Ishikawa (cell line): ENCODE measurements around the gene DESI1.

Experiments
- CEBPB ChIP-seq: IDR thresholded peaks from 2 replicates; pipeline ENCODE4 v1.6.1; 2012
- CREB1 ChIP-seq: IDR thresholded peaks from 2 replicates; pipeline ENCODE4 v1.6.1; 2012; ENCODE audit warnings: low read depth
- EGR1 ChIP-seq: IDR thresholded peaks from 2 replicates; pipeline ENCODE4 v1.6.1; 2012
- EP300 ChIP-seq: IDR thresholded peaks from 2 replicates; pipeline ENCODE4 v1.6.1; 2012; ENCODE audit warnings: borderline replicate concordance
- FOXM1 ChIP-seq: IDR thresholded peaks from 2 replicates; pipeline ENCODE4 v1.6.1; 2012; ENCODE audit warnings: low read depth, borderline replicate concordance
- NFIC ChIP-seq: IDR thresholded peaks from 2 replicates; pipeline ENCODE4 v1.6.1; 2012
- RAD21 ChIP-seq: IDR thresholded peaks from 2 replicates; pipeline ENCODE4 v1.6.1; 2012; ENCODE audit warnings: low read depth
- TAF1 ChIP-seq: IDR thresholded peaks from 2 replicates; pipeline ENCODE4 v1.6.1; 2012; ENCODE audit warnings: low read depth, mild to moderate bottlenecking
- TCF12 ChIP-seq: IDR thresholded peaks from 2 replicates; pipeline ENCODE4 v1.6.1; 2012; ENCODE audit warnings: low read depth
- TEAD4 ChIP-seq: IDR thresholded peaks from 2 replicates; pipeline ENCODE4 v1.6.1; 2012
- YY1 ChIP-seq: IDR thresholded peaks from 2 replicates; pipeline ENCODE4 v1.6.1; 2012; ENCODE audit warnings: low read depth
- ZBTB7A ChIP-seq: IDR thresholded peaks from 2 replicates; pipeline ENCODE4 v1.6.1; 2012; ENCODE audit warnings: low read depth
- TF ChIP-seq, protein P1 (sequence below): IDR thresholded peaks from 2 replicates; pipeline ENCODE4 v1.6.1; 2012
- TF ChIP-seq, protein P2 (sequence below): IDR thresholded peaks from 2 replicates; pipeline ENCODE4 v1.6.1; 2012
- TF ChIP-seq, protein P3 (sequence below): IDR thresholded peaks from 2 replicates; pipeline ENCODE4 v1.6.1; 2012; ENCODE audit warnings: low read depth, mild to moderate bottlenecking

DESI1 gene

DNA sequence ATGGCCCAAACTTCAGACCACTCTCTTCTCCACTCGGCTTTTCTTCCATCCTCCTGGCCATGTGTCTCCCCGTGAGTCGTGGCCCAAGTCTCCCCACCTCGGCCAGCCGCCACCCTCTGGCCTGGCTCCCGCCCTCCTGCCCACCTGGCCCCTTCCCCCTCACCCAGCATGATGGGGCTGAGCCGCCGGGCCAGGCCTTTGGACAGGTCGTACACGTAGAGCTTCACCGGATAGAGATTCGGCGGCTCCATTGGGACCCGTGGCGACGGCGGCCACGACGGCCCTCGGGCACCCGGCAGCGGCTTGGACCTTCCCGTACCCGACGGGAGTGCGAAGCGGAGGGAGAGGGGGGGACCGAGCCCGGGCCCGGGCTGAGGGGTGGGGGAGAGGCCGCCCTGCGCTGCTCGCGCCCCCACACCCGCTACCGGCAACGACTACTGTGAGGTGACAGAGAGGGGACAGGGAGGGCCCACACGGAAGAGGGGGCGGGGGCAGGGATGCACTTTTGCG is at the start of gene DESI1:
TSS of gene DESI1 (minus strand) at position 455 of the 510 bp plus-strand sequence. CDS start at position 251, 204 bp downstream.
- TF ChIP-seq EP300 = no peak; the same call in 1 of the 2 replicates
- TF ChIP-seq, protein P1, sequence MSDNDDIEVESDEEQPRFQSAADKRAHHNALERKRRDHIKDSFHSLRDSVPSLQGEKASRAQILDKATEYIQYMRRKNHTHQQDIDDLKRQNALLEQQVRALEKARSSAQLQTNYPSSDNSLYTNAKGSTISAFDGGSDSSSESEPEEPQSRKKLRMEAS = peak; percentile 79
- TF ChIP-seq NFIC = no peak
- TF ChIP-seq RAD21 = no peak
- TF ChIP-seq FOXM1 = no peak
- no peak; the same call in 1 of the 2 replicates for TF ChIP-seq TEAD4
- TF ChIP-seq, protein P2, sequence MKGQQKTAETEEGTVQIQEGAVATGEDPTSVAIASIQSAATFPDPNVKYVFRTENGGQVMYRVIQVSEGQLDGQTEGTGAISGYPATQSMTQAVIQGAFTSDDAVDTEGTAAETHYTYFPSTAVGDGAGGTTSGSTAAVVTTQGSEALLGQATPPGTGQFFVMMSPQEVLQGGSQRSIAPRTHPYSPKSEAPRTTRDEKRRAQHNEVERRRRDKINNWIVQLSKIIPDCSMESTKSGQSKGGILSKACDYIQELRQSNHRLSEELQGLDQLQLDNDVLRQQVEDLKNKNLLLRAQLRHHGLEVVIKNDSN = no peak
- TF ChIP-seq ZBTB7A = peak; percentile 69; the same call in 1 of the 2 replicates
- TF ChIP-seq TAF1 = peak; percentile 94

DNA sequence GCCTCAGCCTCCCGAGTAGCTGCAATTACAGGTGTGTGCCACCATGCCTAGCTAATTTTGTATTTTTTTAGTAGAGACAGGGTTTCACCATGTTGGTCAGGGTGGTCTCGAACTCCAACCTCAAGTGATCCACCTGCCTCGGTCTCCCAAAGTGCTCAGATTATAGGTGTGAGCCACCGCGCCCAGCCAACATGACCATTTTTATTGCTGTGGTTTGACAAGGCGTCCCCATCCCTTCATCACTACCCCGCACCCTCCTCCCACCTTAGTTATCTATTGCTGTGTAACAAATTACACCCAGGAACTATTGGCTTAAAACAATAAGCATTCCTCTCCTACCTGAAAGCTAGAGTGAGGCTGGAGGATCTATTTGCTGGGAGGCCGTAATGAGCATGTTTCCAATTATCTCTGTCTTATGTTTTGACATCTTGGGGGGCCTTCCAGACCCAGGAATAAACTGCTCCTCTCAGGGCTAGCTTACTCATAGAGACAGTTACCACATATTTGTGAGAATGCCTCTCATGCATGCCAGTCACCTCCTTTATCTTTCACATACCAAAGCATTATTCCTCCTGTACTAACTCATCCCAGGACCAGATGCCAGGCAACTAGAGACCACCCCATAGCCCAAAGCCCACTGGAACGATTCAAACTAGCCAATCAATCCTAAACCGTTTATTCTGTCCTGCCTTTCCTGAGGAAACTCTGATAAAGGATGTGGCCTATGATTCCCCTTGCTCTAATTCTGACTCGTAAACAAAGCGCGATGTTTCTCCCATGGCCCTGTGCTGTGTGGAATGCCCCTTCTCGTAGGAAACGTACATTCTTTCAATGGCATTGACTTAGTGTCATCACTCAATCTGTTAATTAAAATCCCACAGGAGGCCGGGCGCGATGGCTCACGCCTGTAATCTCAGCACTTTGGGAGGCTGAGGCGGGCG is 48.4 kb upstream of the DESI1 start:
- TF ChIP-seq RAD21 (no peak), NFIC (no peak), FOXM1 (no peak), TAF1 (no peak), CREB1 (no peak), YY1 (no peak), EGR1 (no peak), ZBTB7A (no peak), CEBPB (no peak), TCF12 (no peak), EP300 (no peak)
- TF ChIP-seq, protein P3, sequence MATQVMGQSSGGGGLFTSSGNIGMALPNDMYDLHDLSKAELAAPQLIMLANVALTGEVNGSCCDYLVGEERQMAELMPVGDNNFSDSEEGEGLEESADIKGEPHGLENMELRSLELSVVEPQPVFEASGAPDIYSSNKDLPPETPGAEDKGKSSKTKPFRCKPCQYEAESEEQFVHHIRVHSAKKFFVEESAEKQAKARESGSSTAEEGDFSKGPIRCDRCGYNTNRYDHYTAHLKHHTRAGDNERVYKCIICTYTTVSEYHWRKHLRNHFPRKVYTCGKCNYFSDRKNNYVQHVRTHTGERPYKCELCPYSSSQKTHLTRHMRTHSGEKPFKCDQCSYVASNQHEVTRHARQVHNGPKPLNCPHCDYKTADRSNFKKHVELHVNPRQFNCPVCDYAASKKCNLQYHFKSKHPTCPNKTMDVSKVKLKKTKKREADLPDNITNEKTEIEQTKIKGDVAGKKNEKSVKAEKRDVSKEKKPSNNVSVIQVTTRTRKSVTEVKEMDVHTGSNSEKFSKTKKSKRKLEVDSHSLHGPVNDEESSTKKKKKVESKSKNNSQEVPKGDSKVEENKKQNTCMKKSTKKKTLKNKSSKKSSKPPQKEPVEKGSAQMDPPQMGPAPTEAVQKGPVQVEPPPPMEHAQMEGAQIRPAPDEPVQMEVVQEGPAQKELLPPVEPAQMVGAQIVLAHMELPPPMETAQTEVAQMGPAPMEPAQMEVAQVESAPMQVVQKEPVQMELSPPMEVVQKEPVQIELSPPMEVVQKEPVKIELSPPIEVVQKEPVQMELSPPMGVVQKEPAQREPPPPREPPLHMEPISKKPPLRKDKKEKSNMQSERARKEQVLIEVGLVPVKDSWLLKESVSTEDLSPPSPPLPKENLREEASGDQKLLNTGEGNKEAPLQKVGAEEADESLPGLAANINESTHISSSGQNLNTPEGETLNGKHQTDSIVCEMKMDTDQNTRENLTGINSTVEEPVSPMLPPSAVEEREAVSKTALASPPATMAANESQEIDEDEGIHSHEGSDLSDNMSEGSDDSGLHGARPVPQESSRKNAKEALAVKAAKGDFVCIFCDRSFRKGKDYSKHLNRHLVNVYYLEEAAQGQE = no peak
- TF ChIP-seq, protein P1 = no peak
- TF ChIP-seq, protein P2 = no peak

DNA sequence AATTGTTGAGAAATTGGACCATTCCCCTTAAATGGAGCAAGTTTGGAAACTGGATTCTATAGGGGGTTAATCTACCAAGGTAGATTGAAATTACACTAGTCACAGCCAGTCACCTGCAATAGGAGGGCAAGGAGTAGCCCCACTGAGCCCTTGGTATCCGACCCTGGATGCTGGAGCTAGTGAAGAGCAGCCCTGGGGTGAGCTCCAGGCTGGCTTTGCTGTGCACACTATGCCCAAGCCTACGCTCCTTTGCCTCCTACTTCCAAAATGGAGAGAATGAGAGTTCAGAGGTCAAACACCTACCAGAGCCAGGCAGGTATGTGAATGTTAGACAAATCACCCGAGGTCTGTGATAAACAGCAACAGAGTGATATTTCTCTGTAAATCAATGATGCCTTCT is 44.1 kb upstream of the DESI1 start:
- TF ChIP-seq CREB1 = no peak
- TF ChIP-seq EP300 = no peak
- no peak for TF ChIP-seq FOXM1
- no peak for TF ChIP-seq ZBTB7A

DNA sequence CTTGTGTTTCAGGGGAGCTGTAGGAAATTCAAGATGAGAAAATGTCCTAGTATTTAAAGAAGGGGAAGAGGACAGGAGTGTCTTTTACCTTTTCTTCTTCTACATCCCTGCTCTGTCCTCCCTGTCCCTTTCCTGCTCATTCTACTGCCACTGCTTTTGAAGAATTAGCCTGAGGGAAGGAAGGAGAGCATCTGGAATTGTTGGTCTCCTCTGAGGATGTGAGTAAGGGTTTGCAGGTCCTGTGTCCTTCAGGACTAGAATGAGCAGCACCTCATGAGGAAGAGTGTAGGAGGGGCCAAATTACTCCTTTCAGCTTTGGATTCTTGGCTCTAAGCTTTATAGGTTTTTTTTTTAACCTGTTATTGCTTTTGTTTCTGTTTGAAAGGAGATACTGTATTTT is 43.6 kb upstream of the DESI1 start:
- TF ChIP-seq, protein P3 = no peak
- TF ChIP-seq ZBTB7A (no peak), EP300 (no peak), TAF1 (no peak), NFIC (no peak), RAD21 (no peak), CREB1 (no peak), CEBPB (no peak), FOXM1 (no peak), TEAD4 (no peak), EGR1 (no peak), TCF12 (no peak), YY1 (no peak)
- TF ChIP-seq, protein P2 = no peak
- TF ChIP-seq, protein P1 = no peak

DNA sequence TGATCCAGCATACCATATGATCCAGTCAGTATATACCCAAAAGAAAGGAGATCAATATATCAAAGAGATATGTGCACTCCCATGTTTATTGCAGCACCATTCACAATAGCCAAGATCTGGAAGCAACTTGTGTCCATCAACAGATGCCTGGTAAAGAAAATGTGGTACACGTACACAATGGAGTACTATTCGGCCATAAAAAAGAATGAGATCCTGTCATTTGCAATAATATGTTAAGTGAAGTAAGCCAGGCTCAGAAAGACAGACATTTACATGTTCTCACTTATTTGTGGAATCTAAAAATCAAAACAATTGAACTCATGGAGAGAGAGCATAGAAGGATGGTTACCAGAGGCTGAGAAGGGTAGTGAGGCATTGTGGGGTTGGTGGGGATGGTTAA is 40.9 kb upstream of the DESI1 start:
- TF ChIP-seq TCF12 (no peak), CREB1 (no peak)
